HG02970 (cell line): Measurements from ENCODE around the gene B3GAT1.

Source experiments
- ATAC-seq: cut with Tn5 transposase; IDR thresholded peaks from one replicate; pipeline ENCODE4 v1.9.1; 2021; ENCODE audit warnings: mild to moderate bottlenecking, moderate library complexity, moderate number of reproducible peaks; ENCODE audit not compliant: unreplicated experiment, low FRiP score

B3GAT1 gene

DNA sequence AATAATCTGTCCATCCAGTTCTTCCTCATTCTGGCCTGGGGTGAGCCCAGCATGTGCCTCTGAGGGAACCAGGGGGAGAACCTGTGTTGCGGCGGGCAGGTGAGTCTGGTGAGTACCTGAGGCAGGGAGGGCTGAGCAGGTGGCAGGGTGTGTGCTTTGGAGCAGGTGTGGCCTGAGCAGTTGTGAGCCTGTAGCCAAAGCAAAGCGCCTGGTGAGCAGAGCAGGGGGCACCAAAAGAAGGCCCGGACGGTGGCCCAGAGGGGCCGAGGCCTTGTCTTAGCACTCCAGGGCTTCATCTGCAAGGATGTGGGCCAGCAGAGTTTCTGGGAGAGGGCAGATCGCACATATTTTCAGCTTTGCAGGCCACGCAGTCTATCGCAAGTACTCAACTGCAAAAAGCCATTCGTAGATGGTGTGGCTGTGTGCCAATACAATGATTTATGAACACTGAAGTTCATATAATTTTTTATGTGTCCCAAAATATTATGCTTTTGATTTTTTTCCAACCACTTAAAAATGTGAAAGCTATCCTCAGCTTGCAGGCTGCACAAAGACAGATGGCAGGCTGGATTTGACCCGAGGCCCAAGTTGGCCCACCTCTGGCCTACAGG, 71.6 kb downstream of the B3GAT1 start:
- ATAC-seq = no peak

DNA sequence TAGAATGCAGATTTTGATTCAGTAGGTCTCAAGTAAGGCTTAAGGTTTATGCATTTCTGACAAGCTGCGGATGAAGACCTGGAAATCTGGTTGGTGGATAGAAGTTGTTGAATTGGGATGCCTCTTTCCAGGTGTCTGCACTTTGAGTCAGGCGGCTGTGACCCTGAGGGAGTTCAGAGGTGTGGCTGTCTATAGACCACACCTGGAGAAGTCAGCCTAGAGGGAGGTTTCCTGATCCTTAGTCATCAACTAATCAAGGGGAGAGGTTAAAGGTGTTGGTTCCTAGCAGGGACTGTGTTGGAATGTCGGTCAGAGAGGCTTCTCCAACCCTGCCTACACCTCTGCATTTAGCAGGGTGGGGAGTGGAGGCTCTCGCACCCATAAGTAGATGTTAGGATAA, 72.3 kb downstream of the B3GAT1 start:
- no peak for ATAC-seq

DNA sequence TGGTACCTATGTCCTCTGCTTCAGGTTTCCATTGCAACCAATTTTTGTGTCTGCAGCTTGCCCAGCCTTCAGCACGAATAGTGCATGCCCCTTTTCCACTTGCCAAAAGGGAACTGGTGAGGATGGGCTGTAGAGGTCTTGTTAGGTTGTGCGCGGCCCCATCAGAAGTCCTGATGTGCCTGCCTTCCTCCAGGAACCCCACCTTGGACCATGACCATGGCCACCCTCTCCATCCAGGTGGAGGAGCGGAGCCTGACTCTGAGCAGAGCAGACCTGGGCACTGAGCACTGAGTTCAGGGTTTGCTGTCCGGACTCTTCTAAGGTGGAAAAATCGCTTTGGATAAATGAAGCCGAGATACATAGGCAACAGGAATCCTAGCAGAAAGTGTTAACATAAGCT, 73.4 kb downstream of the B3GAT1 start:
- no peak for ATAC-seq

DNA sequence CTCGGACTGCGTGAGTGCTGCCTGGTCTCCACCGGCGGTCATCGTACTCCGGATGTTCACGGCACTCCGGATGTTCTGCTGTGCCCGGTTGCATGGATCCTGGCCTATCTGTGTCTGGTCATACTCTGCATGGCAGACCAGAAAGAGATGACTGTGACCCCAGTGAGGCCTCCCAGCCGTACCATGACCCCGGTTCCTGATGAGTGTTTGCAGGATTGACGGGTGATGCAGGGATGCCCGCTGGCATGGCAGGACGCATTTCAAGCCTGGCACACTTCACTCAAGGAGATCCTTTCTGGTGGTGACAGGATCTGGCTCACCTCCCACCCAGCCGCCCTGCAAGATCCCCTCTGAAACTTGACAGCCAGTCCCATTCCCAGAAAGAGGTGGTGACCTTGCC, 74.0 kb downstream of the B3GAT1 start:
- ATAC-seq = no peak

DNA sequence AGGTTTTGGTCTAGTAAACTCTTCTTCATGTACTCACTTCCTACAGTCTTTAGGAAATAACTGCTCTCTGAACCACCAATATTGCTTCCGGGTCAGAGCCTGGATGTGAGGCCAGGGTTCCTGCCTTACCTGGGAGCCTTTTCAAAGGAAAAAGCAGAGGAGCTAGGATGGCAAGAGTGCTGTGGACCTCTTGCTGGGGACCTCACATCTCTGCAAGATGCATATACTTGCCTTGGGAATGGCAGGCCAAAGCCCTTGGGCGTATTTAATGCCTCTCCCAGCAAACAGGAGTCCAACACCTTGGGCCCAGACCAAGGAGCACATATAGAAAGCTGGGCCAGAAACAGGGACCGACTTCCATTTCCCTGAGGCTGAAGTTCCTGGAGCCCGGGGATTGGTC, 75.0 kb downstream of the B3GAT1 start:
- no peak for ATAC-seq

DNA sequence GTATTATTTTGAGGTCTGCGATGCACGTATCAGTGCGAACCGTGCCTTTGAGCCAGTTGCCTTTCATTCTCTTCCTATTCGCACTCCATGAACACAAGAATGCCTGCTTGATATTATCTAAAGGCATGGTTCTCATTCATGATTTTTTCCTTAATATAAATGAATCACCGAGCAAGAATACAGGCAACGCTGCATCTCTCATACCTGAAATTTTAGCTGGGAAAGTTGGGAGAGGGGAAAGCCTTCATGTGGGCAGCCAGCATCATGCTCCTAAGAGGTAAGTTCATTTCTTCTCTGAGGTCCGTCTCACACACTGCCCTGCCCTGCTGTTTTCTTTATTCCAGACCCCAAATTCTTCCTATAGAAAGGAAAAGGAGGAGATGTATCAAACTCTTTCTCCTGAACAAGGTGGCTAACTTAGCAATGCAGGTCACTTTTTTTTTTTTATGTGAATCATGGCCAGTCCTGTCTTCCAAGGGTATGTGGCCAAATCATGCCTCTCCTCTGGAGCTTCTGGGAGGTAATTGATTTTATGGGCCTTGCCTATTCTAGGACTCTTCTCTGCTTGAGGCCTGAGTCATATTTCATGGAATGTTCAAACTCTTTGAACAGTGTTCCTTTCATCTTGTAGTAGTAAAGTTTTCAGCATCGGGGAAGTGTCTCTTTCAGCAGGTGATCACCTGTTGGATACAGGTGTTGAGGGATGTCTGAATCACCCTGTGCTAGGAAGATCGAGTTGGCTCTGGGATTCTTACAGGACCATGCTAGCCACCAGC, 77.1 kb downstream of the B3GAT1 start:
- no peak for ATAC-seq

DNA sequence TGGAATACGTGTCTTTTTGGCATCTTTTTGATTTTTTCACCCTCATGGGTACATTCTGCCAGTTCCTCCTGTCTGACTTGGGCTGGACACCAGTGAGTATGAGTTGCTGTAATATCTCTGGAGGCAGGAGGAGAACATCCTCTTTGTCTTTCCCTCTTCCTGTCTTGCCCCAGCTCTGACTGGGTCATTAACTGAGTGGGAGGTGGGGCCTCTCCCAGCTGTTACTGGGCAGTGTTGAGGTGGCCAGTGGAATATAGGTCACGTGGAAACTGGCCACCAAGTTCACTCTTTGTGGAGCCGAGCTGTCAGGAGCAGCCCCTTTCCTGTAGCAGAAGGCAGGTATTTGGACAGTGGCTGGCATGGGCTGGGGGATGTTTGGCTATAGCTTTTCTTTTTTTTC, 78.1 kb downstream of the B3GAT1 start:
- no peak for ATAC-seq

DNA sequence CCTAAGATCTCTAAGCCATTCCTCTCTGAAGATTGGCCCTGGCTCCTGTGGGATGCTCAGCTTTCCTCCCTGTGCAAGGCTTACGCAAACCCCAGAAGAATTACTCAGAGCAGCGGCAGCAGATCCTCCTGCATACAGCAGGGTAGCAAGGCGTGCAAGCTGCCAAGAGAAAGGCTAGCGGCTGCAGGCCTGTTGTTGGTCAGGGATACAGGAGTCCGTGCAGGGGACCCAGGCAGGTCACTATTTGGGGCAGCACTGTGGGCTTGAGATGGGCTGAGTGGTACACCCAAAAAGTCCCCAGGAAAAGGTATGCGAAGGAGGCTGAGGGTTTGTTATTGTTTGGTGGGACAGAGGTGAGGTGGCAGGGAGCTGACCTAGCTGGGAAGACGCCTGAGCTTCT, 78.7 kb downstream of the B3GAT1 start:
- no peak for ATAC-seq

DNA sequence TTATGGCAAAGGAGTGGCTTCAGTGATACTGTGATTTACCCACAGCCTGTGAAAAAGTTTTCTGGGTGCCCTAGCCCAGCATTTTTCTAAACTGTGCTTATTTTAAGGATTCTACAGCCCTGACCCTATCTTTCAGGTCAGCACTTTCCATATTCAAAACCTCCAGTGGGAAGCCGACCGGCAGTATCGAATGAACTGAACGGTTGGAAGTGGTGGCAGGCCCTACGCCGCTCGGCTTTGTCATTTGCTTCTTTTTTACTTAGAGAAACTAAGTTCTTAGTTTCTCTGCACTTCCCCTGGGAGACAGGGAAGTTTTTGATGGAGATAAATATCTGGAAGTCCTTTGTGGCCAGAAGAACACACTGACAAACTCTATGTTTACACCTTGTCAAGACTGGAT, 79.3 kb downstream of the B3GAT1 start:
- ATAC-seq = no peak

DNA sequence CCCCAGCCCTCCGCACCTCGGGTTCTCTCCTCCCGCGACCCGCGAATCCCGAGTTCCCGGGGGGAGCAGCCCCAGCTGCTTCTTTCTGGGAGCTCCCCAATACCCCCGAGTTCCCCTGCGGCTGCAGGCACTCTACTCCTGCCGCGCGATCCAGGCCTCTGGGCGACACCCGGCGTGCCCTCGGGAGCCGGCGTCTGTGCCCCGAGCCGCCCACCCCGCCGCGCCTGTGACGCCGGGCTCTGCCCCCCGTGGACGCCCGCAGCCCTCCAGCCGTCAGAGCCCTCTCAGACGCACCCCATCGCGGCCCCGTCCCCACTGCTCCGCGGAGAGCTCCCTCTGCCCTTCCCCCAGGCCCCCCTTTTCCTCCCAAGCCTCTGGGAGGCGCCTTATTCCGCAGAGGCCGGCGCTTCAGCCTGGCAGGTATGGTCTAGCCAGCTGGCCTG, 79.8 kb downstream of the B3GAT1 start:
- peak; percentile 23 for ATAC-seq

DNA sequence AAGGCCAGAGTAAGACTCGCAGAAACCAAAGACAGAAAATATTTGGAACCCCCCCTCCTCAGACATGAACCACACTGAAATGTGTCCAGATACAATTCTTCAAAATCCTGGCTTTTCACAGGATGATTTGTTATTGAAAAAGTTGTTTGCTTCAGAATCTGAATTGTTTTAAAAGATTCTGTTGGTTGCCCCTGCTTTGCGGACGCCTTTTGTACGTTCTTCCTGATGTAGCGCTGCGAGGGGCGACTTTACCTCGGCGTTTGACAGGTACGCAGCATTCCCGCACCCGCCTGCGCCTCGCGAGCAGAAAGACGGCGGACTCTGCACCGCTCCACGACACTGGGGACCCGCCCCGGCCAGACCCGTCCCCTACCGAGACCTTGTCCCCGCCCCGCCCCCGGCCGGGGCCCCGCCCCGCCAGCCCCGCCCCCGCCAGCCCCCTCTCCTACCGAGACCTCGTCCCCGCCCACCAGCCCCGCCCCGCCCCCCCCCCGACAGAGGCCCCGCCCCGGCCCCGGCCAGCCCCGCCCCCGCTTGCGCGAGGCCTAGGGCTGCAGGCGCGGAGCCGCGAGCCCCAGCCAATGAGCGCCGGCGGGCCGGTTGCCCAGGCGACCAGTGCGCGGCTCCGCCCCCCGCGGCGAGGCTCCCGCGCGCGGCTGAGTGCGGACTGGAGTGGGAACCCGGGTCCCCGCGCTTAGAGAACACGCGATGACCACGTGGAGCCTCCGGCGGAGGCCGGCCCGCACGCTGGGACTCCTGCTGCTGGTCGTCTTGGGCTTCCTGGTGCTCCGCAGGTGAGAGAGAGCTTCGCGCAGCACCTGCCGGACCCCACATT, 80.5 kb downstream of the B3GAT1 start, which contains the start of gene GLB1L2:
TSS of gene GLB1L2 (plus strand) at position 635 of the 835 bp plus-strand sequence. CDS start at position 709, 74 bp downstream.
- ATAC-seq = peak; percentile 69

DNA sequence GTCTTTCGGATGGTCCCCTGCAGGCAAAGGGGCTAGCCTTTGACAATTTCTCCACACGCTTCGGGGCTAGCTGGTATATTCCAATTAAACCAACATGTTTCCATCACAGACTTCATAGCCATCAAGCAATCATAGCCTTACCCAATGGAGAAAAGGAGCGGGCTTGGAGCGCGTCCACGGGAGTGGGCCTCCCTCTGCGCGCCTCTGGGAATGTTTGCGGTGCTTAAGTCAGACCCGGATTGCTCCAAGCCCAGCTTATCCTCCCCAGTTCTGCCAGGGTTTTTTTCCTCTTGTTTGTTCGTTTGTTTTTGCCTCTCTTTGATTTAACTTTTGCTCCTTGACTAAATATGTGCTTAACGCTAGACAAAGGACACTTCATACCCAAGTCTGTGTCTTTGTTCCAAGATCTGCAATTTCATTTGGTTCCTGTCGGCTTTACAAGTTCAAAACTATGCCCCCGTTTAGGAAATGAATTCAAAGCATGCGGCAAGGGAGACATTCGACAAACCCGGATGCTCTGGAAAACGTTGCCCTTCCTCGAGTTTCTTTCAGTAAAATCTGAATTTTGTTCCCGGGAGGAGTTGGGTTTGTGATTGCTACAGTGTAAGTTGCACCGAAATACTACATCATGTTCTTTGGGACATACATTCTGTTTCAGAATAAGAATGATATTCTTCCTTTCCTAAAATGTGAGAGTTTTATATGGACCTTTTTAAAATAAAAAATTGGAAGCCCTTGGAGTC, 81.3 kb downstream of the B3GAT1 start:
- ATAC-seq = no peak
